Measurements from ENCODE around the gene CYP2E1.
A peak's percentile ranks its signal among the peaks of the same experiment; 100 is the strongest.
"Not testable (repeated sequence)": the region's sequence is repeated elsewhere in the genome, so short reads cannot be mapped to it uniquely, and the experiment has no call there.

The CYP2E1 gene

GRCh38 chr10:133515471-133515870, 11.7 kb upstream of the CYP2E1 start:
- no peak for DNase-seq (ENCODE audit: low read depth)
- H3K4me3 ChIP-seq (ENCODE audit: low read depth, low read length): no peak overlapping the region
- TF ChIP-seq CTCF (IDR thresholded peaks at IDR 0.05; ENCODE audit: low read depth, low read length, missing control alignments): no peak

- H3K4me3 ChIP-seq (ENCODE audit: low read depth, low read length): no peak overlapping the region
- no peak for TF ChIP-seq CTCF (IDR thresholded peaks at IDR 0.05; ENCODE audit: low read depth, low read length, missing control alignments)
- DNase-seq (ENCODE audit: low read depth): no peak
Observed at GRCh38 chr10:133516057-133516456, 11.1 kb upstream of the CYP2E1 start.

GRCh38 chr10:133518517-133518916, 8.6 kb upstream of the CYP2E1 start:
- not testable (repeated sequence) for H3K4me3 ChIP-seq (ENCODE audit: low read depth, low read length); DNase-seq (ENCODE audit: low read depth)

- DNase-seq (ENCODE audit: low read depth): peak; percentile 25
- TF ChIP-seq CTCF (IDR thresholded peaks at IDR 0.05; ENCODE audit: low read depth, low read length, missing control alignments): peak; percentile 84
- H3K4me3 ChIP-seq (ENCODE audit: low read depth, low read length): peak overlapping the region; percentile 55
Observed at GRCh38 chr10:133520193-133520738, 6.9 kb upstream of the CYP2E1 start.

GRCh38 chr10:133523631-133524203, 3.4 kb upstream of the CYP2E1 start:
- DNase-seq (ENCODE audit: low read depth): no peak
- H3K4me3 ChIP-seq (ENCODE audit: low read depth, low read length): no peak overlapping the region
- TF ChIP-seq CTCF (IDR thresholded peaks at IDR 0.05; ENCODE audit: low read depth, low read length, missing control alignments): no peak

GRCh38 chr10:133525444-133525843, 1.7 kb upstream of the CYP2E1 start:
- no peak for TF ChIP-seq CTCF (IDR thresholded peaks at IDR 0.05; ENCODE audit: low read depth, low read length, missing control alignments)
- no peak for DNase-seq (ENCODE audit: low read depth)
- no peak overlapping the region for H3K4me3 ChIP-seq (ENCODE audit: low read depth, low read length)

GRCh38 chr10:133527771-133528271, 658 bp downstream of the CYP2E1 start:
- no peak overlapping the region for H3K4me3 ChIP-seq (ENCODE audit: low read depth, low read length)
- TF ChIP-seq CTCF (IDR thresholded peaks at IDR 0.05; ENCODE audit: low read depth, low read length, missing control alignments): no peak
- no peak for DNase-seq (ENCODE audit: low read depth)
